ENCODE data around the gene CCL8.

The CCL8 gene

DNA sequence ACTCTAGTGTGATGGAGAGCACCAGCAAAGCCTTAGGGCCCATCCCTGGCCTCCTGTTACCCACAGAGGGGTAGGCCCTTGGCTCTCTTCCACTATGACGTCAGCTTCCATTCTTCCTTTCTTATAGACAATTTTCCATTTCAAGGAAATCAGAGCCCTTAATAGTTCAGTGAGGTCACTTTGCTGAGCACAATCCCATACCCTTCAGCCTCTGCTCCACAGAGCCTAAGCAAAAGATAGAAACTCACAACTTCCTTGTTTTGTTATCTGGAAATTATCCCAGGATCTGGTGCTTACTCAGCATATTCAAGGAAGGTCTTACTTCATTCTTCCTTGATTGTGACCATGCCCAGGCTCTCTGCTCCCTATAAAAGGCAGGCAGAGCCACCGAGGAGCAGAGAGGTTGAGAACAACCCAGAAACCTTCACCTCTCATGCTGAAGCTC, at the start of gene CCL8:
CCL8 (plus strand) TSS at position 397 of the 445 bp plus-strand sequence. CDS start 67 bp downstream, outside the sequence.
- TF ChIP-seq, protein P1, sequence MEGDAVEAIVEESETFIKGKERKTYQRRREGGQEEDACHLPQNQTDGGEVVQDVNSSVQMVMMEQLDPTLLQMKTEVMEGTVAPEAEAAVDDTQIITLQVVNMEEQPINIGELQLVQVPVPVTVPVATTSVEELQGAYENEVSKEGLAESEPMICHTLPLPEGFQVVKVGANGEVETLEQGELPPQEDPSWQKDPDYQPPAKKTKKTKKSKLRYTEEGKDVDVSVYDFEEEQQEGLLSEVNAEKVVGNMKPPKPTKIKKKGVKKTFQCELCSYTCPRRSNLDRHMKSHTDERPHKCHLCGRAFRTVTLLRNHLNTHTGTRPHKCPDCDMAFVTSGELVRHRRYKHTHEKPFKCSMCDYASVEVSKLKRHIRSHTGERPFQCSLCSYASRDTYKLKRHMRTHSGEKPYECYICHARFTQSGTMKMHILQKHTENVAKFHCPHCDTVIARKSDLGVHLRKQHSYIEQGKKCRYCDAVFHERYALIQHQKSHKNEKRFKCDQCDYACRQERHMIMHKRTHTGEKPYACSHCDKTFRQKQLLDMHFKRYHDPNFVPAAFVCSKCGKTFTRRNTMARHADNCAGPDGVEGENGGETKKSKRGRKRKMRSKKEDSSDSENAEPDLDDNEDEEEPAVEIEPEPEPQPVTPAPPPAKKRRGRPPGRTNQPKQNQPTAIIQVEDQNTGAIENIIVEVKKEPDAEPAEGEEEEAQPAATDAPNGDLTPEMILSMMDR (conservative IDR thresholded peaks at IDR 0.05; ENCODE audit: low read depth) = no peak
- ChIA-PET POLR2A (ENCODE audit: low non-redundant PET) (no interaction called here), CTCF (interaction anchor here (0.6 kb wide), 2 partner anchors 216 to 460 kb away, joined by 3 read pairs; no protein-coding TSS in a partner anchor)
- no peak within 1 kb of the TSS for H3K27ac ChIP-seq
- DNase-seq (ENCODE audit: low spot score) = no peak

DNA sequence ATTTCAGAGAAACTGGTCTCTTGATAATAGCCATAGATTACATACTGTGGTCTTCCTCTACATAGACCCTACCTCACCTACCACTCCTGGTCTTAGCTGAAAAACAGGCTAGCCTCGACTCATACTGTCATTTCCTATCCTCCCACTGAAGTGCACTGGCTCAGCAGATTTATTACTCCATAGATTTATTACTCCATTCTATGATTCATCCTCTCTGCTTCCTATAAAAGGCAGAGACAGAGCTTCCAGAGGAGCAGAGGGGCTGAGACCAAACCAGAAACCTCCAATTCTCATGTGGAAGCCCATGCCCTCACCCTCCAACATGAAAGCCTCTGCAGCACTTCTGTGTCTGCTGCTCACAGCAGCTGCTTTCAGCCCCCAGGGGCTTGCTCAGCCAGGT, 49.3 kb upstream of the CCL8 start, which contains the start of gene CCL7:
CCL7 (plus strand) TSS at position 253 of the 400 bp plus-strand sequence; CDS start at position 323, 70 bp downstream.
- no peak within 1 kb of the TSS for H3K27ac ChIP-seq
- TF ChIP-seq, protein P1 (conservative IDR thresholded peaks at IDR 0.05; ENCODE audit: low read depth) = no peak
- DNase-seq (ENCODE audit: low spot score) = no peak
- POLR2A ChIA-PET (ENCODE audit: low non-redundant PET) = no interaction called here
- CTCF ChIA-PET = interaction anchor here (0.9 kb wide), 1 partner anchor 99 kb away, joined by 3 read pairs; no protein-coding TSS in a partner anchor

DNA sequence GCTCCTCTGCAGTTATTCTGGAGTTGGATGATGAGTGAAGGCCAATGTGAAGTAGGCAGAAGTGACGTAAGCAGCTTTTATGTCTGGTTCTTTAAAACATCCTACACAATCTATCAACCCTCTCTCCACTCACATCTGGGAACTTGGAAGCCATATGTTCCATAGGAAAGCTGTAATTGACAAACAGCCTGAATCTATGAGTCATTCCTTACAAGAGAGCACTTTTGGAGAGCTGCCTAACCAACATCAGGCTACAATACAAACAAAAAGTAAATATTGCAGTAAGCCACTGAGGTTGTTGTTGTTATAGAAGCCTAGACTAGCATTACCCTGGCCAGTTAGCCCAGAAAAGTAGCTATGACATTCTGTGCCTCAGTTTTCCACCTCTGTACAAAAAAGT, 43.4 kb upstream of the CCL8 start:
- no peak overlapping the region for H3K27ac ChIP-seq
- TF ChIP-seq, protein P1 (conservative IDR thresholded peaks at IDR 0.05; ENCODE audit: low read depth) = no peak
- ChIA-PET CTCF (interaction anchor here (0.6 kb wide), 1 partner anchor 61 kb away, joined by 3 read pairs; no protein-coding TSS in a partner anchor), POLR2A (ENCODE audit: low non-redundant PET) (no interaction called here)
- DNase-seq (ENCODE audit: low spot score) = peak; percentile 35

DNA sequence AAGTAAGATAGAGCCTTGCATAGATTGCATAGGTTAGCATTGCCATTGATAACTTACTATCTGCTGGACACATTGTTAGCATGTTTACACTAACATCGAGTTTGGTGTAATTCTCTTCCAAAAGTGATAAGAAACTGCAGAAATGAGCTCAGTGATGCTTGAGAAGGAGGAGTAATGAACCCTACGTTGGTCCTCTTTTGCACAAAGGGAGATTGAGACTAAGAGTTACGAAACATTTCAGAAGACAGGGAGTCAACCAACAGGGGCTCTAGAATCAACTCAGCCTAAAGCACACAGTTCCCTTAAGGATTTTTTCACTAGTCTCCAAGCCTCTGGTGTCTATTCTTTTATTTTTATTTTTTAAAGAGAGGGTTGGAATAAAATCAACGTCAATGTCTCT, 42.4 kb upstream of the CCL8 start:
- TF ChIP-seq, protein P1 (conservative IDR thresholded peaks at IDR 0.05; ENCODE audit: low read depth) = no peak
- POLR2A ChIA-PET (ENCODE audit: low non-redundant PET) = no interaction called here
- CTCF ChIA-PET = no interaction called here

GRCh38 chr17:34283571-34283970, 35.7 kb upstream of the CCL8 start:
- ChIA-PET CTCF (no interaction called here), POLR2A (ENCODE audit: low non-redundant PET) (no interaction called here)
- TF ChIP-seq, protein P1 (conservative IDR thresholded peaks at IDR 0.05; ENCODE audit: low read depth) = no peak
- H3K27ac ChIP-seq = no peak overlapping the region
- DNase-seq (ENCODE audit: low spot score) = no peak

More for the DNA sequence above, 42.4 kb upstream of the CCL8 start:
- DNase-seq (ENCODE audit: low spot score) = no peak
- no peak overlapping the region for H3K27ac ChIP-seq

GRCh38 chr17:34285286-34285792, 33.9 kb upstream of the CCL8 start, which contains the start of gene CCL11:
Gene CCL11, plus strand, starts transcription at chr17:34285742. Its CDS starts 67 bp downstream, at chr17:34285809.
- ChIA-PET POLR2A (ENCODE audit: low non-redundant PET) (no interaction called here), CTCF (interaction anchor here (0.6 kb wide), 1 partner anchor 19 kb away, joined by 5 read pairs; no protein-coding TSS in a partner anchor)
- TF ChIP-seq, protein P1 (conservative IDR thresholded peaks at IDR 0.05; ENCODE audit: low read depth) = no peak
- H3K27ac ChIP-seq = no peak within 1 kb of the TSS
- no peak for DNase-seq (ENCODE audit: low spot score)
